Activated CD4-positive, CD25-positive, alpha-beta regulatory T cell treated with anti-CD3 and anti-CD28 coated beads, Interleukin-2, amount 50 U/mL, for 24 hours (primary cell): ENCODE results near the gene LANCL2.
"Not testable (repeated sequence)": the region's sequence is repeated elsewhere in the genome, so short reads cannot be mapped to it uniquely, and the experiment has no call there.

Experiments
- ATAC-seq, 2 donors: fragments of 150-1000 bp; cut with Tn5 transposase; one replicate each; pipeline ENCODE4 v1.10.0; 2021; ENCODE audit warnings: mild to moderate bottlenecking in 1 of 2, moderate library complexity in 1 of 2

LANCL2 gene

DNA sequence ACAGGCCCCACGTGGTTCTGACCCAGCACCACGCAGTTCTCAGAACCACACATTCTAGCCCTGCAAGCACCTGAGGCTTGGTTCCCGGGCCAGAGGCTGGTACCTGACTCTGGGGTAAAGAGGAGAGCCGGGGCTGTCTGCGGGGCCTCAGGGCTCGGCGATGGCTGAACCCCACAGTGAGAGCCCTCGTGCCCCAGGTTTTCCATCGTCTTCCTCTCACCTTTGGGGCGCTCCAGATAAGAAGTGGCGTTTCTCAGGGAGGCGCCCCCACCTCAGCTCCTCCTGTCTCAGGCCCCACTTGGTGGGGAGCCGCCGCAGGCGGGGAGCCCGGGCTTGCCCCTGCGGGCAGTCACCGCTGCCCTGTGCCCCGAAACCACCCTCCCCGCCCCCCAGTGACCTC lies 2.2 kb upstream of the LANCL2 start:
- ATAC-seq = no peak

- ATAC-seq = no peak
Measured at GRCh38 chr7:55363386-55364170, 1.6 kb upstream of the LANCL2 start.

DNA sequence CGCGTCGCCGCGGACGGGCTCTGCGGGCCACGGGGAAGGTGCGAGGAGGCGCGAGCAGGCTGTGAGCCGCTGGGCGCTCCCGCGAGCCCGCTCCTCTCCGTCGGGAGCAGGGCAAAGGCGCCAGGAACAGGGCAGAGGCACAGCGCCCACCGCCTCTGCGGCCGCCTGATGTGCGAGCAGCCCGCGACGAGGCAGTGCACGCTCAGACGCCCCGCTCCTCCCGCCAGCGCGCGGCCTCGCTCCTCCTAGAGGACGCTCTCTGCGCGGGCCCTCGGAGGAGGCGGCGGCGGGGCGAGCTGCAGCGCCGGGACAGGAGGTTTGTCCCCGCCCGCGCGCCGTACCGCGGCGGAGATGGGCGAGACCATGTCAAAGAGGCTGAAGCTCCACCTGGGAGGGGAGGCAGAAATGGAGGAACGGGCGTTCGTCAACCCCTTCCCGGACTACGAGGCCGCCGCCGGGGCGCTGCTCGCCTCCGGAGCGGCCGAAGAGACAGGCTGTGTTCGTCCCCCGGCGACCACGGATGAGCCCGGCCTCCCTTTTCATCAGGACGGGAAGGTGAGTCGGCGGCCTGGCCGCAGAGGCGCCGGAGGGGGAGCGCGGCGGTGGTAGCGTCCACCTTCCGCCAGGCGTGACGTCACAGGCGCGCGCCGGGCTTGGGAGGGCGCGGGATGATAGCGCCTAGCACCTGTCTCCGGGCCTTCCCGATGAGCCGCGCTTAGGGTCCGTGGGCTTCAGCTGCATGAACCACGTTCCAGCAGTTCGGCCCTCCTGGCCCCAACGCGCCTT lies 731 bp downstream of the LANCL2 start:
- ATAC-seq = peak; percentile 84 to 88

DNA sequence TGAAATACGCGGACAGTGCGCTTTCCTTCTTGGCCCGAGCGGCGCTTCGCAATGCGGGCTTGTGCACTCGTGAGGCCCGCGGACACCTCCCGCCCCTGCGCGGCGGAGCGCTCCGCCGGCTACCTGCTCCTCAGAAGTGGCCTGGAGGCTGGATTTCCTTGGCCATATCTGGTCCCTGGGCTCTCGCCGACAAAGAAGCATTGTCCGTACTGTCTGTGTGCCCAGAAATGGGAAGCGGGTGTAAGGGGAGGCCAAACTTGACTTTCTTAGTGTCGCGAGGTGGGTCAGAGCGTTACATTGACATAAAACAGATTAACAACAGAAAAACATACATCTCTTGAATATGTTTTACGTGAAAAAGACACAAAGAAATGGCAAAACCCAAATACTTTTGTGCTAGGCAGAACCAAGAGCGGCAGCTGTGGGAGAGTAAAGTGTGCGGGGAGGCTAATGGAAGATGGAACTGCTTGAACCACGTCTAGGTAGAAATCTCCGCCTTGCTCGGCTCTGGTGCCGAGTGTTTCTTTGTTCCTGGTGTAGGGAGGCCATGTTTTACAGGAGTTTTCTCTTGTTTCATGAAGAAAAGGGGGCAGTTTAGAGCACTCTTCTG lies 1.4 kb downstream of the LANCL2 start:
- peak; percentile 4 to 5 for ATAC-seq

GRCh38 chr7:55367283-55367840 lies 2.2 kb downstream of the LANCL2 start:
- ATAC-seq = no peak

- ATAC-seq = no peak
Measured at GRCh38 chr7:55369427-55370400, 4.6 kb downstream of the LANCL2 start.

DNA sequence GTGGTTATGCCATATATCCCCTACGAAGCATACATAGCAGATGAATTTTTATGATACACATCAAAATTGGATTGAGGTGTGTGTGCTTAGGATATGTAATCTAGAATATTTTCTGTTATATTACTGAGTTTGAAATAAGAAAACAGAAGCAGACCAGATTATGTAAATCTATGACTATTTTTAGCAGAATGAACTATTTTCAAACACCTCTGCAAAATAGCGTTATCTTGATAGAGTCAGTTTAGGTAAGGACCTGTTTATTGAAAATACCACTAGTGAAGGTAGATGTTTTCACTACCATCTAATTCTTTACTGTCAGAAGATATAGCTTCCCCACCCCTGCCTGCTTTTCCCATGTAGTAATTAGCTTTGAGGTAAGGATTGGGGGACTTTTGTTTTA lies 9.1 kb downstream of the LANCL2 start:
- no peak for ATAC-seq

GRCh38 chr7:55375237-55375636 lies 10.1 kb downstream of the LANCL2 start:
- ATAC-seq = no peak

GRCh38 chr7:55377162-55377817 lies 12.2 kb downstream of the LANCL2 start:
- no peak for ATAC-seq

DNA sequence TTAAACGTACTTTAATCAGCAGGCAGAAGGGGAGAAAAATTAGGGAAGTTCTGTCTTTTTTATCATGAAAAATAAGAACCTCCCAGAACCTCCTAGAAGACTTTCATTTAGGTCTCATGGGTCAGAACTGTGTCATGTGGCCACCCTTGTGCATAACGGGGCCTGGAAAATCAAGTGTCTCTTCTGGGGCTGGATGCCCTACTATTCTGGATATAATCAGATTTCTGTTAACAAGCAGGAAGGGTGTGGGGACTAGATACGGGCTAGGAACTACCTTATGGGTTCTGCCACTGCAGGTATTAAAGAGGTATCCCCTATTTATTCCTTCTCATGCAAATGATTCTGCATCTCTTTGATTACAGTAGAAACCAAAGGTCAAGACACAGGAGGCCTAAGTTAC lies 14.1 kb downstream of the LANCL2 start:
- ATAC-seq = no peak

- ATAC-seq = no peak
Measured at GRCh38 chr7:55381189-55381588, 16.1 kb downstream of the LANCL2 start.

GRCh38 chr7:55381696-55382095 lies 16.6 kb downstream of the LANCL2 start:
- ATAC-seq = no peak

GRCh38 chr7:55382251-55382650 lies 17.1 kb downstream of the LANCL2 start:
- ATAC-seq = no peak

DNA sequence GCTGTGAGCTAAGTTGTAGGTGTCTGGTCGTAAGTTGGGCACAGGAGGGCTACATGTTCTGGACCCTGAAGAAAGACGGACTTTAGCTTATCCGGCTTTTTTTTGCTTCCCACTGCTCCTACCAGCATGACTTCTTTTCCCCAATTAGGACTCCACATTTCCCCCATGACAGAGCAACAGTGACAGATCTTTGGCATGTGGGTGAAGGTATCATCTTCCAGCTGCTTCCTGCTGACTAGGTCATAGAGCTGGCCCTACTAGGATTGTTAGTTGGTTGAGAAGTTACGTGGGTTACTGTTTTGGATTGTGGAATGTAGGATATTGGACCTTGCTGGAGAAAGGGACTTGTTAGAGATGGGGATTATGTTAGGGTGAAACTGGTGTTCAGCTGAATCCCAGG lies 21.4 kb downstream of the LANCL2 start:
- no peak for ATAC-seq

DNA sequence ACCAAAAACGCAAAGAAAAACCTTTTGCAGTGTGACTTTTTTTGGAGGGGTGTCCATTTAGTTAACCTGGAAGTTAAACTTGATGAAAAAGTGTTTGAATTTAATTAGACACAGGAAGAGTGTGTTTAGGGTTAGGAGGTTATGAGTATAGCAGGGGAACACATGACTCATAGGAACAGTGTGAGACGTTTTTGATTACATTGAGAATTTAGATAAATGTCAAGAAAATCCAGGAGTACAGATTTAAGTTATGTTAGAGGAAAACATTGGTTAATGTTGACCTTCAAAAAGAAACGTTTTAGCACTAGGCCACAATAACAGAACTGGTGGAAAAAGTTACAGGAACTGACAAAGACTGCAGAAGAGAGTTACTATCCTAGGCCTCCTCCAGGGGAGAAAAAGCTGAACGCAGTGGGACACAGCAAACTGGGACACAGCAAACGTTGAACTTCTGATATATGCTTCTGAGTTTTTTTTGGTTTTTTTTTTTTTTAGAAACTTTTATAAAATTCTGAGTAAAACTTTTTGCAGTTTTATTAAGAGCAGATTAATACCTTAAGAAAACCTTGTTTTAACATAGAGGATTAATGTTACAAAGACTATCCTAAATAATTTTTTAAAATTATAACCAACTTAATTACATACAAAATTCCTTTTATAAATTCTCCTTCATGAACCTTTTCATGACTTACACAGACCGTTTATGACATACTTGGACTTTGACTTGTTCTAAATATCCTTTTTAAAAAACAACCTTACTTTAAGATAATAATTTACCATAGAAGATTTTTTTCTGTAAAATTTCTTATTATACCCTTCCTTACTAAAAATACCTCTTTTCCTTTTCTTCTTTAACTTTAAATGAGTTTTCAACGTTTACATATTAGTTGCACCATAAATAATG lies 22.2 kb downstream of the LANCL2 start:
- peak; percentile 48 to 85 for ATAC-seq

DNA sequence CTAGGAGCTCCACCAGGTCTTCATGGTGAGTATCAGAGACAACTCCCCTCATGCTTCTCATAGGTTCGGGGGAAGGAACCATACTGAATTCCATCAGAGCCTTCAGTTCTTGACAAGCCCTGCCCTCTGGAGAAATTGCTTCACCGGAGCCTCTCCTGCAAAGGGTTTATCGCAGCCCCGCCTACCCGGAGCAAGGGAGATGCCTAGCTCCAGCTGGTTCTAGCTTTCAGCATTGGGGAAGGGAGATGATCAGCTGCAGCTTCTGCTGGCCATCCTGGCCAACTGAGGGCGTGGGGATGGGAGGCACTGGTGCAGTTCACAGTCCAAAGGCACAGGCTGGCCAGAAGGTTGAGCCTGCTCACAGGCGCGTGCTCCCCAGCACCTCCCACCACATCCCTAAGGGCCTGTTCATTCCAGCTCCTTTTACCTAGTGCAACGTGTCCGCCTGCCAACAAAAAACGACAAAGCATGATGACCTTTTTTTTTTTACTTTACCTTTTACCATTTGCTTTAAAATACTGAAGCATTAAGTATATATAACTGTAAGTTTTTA lies 31.2 kb downstream of the LANCL2 start:
- ATAC-seq = no peak

DNA sequence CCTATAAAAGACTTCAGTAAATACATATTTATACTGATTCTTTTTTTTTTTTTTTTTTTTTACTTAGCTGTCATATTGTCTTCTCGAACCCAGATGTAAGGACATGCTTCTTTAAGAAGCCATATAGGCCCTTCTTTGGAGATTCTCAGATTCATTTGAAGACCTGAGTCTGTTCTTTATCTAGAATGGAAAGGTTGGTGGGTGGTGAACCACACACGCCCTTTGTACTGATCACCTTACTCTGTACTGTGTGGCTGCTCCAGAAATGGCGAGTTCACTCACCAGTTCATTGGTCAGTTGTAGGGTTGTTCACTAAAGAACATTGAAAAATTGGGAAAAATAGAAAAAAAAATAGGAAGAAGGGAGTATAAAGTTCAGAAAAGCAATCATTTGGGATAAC lies 32.5 kb downstream of the LANCL2 start:
- ATAC-seq = no peak

DNA sequence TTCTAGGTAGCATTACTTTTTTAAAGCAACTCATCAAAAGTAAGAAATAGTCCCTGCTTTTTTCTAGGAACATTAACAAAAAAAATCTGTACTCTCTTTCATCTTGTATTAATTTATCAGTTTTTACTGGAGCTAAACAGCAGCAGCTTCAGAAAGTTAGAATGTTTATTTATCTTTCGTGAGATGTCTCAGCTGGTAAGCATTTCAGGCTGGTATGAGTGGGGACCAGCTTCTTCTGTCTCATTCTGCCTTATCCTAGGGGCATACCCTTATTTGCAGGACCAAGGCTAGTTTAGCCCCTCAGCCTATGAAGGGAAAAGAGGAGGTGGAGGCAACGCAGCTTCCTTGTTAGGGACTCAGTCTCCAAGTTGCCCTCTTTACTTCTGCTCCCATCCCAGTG lies 35.1 kb downstream of the LANCL2 start:
- ATAC-seq = no peak

GRCh38 chr7:55402506-55402905 lies 37.4 kb downstream of the LANCL2 start:
- ATAC-seq = not testable (repeated sequence)

GRCh38 chr7:55405856-55406541 lies 40.9 kb downstream of the LANCL2 start:
- no peak for ATAC-seq
